Smooth muscle cell (in vitro differentiated cells): ENCODE measurements around the gene NAE1. TPM values are rescaled to one million over a fixed set of nuclear protein-coding genes. Genes with fewer than 3 reads are reported as not detected.
A peak's percentile ranks its signal among the peaks of the same experiment; 100 is the strongest.

Experiments
- DNase-seq: peaks from one replicate; lab custom pipeline; 2025; ENCODE audit not compliant: unreplicated experiment; lab: John Stamatoyannopoulos, UW
- H2AFZ ChIP-seq: fragments of 200-600 bp; sonication (generic); 2 replicates; pipeline ENCODE4 v1.6.0; 2016; ENCODE audit warnings: antibody characterized with exemption, low read depth, mild to moderate bottlenecking
- H3F3A ChIP-seq: fragments of 200-600 bp; sonication (generic); 2 replicates; pipeline ENCODE4 v1.6.0; 2017; ENCODE audit warnings: antibody characterized with exemption, low read depth
- H3K27ac ChIP-seq: fragments of 200-600 bp; sonication (generic); 2 replicates; pipeline ENCODE4 v1.5.1; 2016; ENCODE audit warnings: low read depth, mild to moderate bottlenecking
- H3K27me3 ChIP-seq: fragments of 200-600 bp; sonication (generic); 2 replicates; pipeline ENCODE4 v1.6.1; 2016; ENCODE audit warnings: low read depth, mild to moderate bottlenecking
- H3K36me3 ChIP-seq: fragments of 200-600 bp; sonication (generic); 2 replicates; pipeline ENCODE4 v1.5.1; 2016; ENCODE audit warnings: low read depth
- H3K4me1 ChIP-seq: fragments of 200-600 bp; sonication (generic); 2 replicates; pipeline ENCODE4 v1.5.1; 2016; ENCODE audit warnings: low read depth
- H3K4me2 ChIP-seq: fragments of 200-600 bp; sonication (generic); 2 replicates; pipeline ENCODE4 v1.6.0; 2016; ENCODE audit warnings: mild to moderate bottlenecking
- H3K4me3 ChIP-seq: fragments of 200-600 bp; sonication (generic); 2 replicates; pipeline ENCODE4 v1.5.1; 2016; ENCODE audit warnings: mild to moderate bottlenecking
- H3K79me2 ChIP-seq: fragments of 200-600 bp; sonication (generic); 2 replicates; pipeline ENCODE4 v1.6.0; 2016; ENCODE audit warnings: low read depth, mild to moderate bottlenecking
- H3K9ac ChIP-seq: fragments of 200-600 bp; sonication (generic); 2 replicates; pipeline ENCODE4 v1.6.0; 2016; ENCODE audit warnings: low read depth
- H3K9me3 ChIP-seq: fragments of 200-600 bp; sonication (generic); replicated peaks from 2 replicates; pipeline ENCODE4 v1.5.1; 2016; ENCODE audit warnings: low read depth
- H4K20me1 ChIP-seq: fragments of 200-600 bp; sonication (generic); 2 replicates; pipeline ENCODE4 v1.6.0; 2016; ENCODE audit warnings: low read depth
- CTCF ChIP-seq: fragments of 200-600 bp; sonication (generic); IDR thresholded peaks from 2 replicates; pipeline ENCODE4 v1.5.1; 2017; ENCODE audit warnings: borderline replicate concordance, mild to moderate bottlenecking, antibody characterized with exemption; ENCODE audit not compliant: insufficient read depth, poor library complexity, severe bottlenecking
- WGBS: methylation state at CpG from one replicate; pipeline ENCODE4 v1.1.7; 2016; ENCODE audit warnings: low lambda C conversion rate; 5-methylcytosine and 5-hydroxymethylcytosine counted together
- polyA plus RNA-seq: library from polyadenylated mRNA; unstranded; fragments of >200 nt; fragmentation: Nextera tagmentation; extraction: Ambion mirVana; gene quantifications from 2 replicates; pipeline ENCODE4 v1.2.1, GENCODE V29; 2016
- total RNA-seq: library from RNA; depleted of rRNA; stranded (reverse); fragments of >200 nt; gene quantifications from 2 replicates; pipeline ENCODE4 v1.2.3, GENCODE V29; 2014

Gene NAE1
- total and polyA plus RNA-seq, 2 experiments from 2014 or later: 55.1 to 68.4 TPM

- Histone ChIP-seq H3K9ac (no peak within 1 kb of the TSS), H2AFZ (no peak within 1 kb of the TSS), H3K27ac (no peak within 1 kb of the TSS), H4K20me1 (no peaks in the 10 kb centered on the region), H3K4me2 (peak within 1 kb of the TSS; percentile 94), H3K4me1 (no peaks in the 10 kb centered on the region), H3K79me2 (no peaks in the 10 kb centered on the region), H3K4me3 (peak within 1 kb of the TSS; percentile 50), H3K36me3 (no peaks in the 10 kb centered on the region), H3K27me3 (peaks cover 92% of the 10 kb centered on the region), H3K9me3 (no peaks in the 10 kb centered on the region), H3F3A (no peaks in the 10 kb centered on the region)
- DNase-seq: no peak
- WGBS: 3% methylated on average over 61 of the region's 79 CpGs
- no peak for TF ChIP-seq CTCF
Observed at GRCh38 chr16:66844342-66845079, 13.7 kb upstream of the NAE1 start, which contains the start of gene CA7. TSS of gene CA7 (plus strand) at chr16:66844414. CDS start at chr16:66844488, 74 bp downstream.

GRCh38 chr16:66844009-66844341 is 13.2 kb upstream of the NAE1 start:
- H3K4me2 ChIP-seq: peak overlapping the region; percentile 94
- no peaks in the 10 kb centered on the region for H3K79me2 ChIP-seq
- no peak overlapping the region for H3K9ac ChIP-seq
- H4K20me1 ChIP-seq: no peaks in the 10 kb centered on the region
- no peak overlapping the region for H2AFZ ChIP-seq
- no peaks in the 10 kb centered on the region for H3K9me3 ChIP-seq
- H3K27me3 ChIP-seq: peaks cover 95% of the 10 kb centered on the region
- no peak for TF ChIP-seq CTCF
- WGBS: 24% methylated on average over 6 of the region's 14 CpGs
- no peaks in the 10 kb centered on the region for H3F3A ChIP-seq
- peak overlapping the region; percentile 50 for H3K4me3 ChIP-seq
- no peaks in the 10 kb centered on the region for H3K4me1 ChIP-seq
- no peak overlapping the region for H3K27ac ChIP-seq
- H3K36me3 ChIP-seq: no peaks in the 10 kb centered on the region
- DNase-seq: no peak

- H3K36me3 ChIP-seq: no peaks in the 10 kb centered on the region
- no peak for TF ChIP-seq CTCF
- no peak overlapping the region for H3K27ac ChIP-seq
- H2AFZ ChIP-seq: no peak overlapping the region
- no peaks in the 10 kb centered on the region for H4K20me1 ChIP-seq
- H3K4me3 ChIP-seq: no peak overlapping the region
- WGBS: 93% methylated on average over 2 of the region's 2 CpGs
- H3K9ac ChIP-seq: no peak overlapping the region
- H3K79me2 ChIP-seq: no peaks in the 10 kb centered on the region
- H3K4me2 ChIP-seq: no peak overlapping the region
- no peak for DNase-seq
- no peaks in the 10 kb centered on the region for H3K4me1 ChIP-seq
- no peaks in the 10 kb centered on the region for H3K9me3 ChIP-seq
- no peaks in the 10 kb centered on the region for H3F3A ChIP-seq
- H3K27me3 ChIP-seq: peaks cover 99% of the 10 kb centered on the region
Observed at GRCh38 chr16:66843191-66843590, 12.4 kb upstream of the NAE1 start.

- no peaks in the 10 kb centered on the region for H3K4me1 ChIP-seq
- no peak overlapping the region for H3K4me2 ChIP-seq
- H3K9me3 ChIP-seq: no peaks in the 10 kb centered on the region
- DNase-seq: no peak
- TF ChIP-seq CTCF: no peak
- H3K79me2 ChIP-seq: no peaks in the 10 kb centered on the region
- no peak overlapping the region for H3K4me3 ChIP-seq
- H3F3A ChIP-seq: no peaks in the 10 kb centered on the region
- no peak overlapping the region for H2AFZ ChIP-seq
- H3K27me3 ChIP-seq: peaks cover 99% of the 10 kb centered on the region
- H3K27ac ChIP-seq: no peak overlapping the region
- no peak overlapping the region for H3K9ac ChIP-seq
- 88% methylated on average over 7 of the region's 7 CpGs for WGBS
- H4K20me1 ChIP-seq: no peaks in the 10 kb centered on the region
- no peaks in the 10 kb centered on the region for H3K36me3 ChIP-seq
Observed at GRCh38 chr16:66842765-66843164, 12.0 kb upstream of the NAE1 start.
